GM20000 (cell line): Measurements from ENCODE around the gene CYP2R1.

Experiments
- DNase-seq: peaks from one replicate; pipeline ENCODE4 v3.0.0; 2012; ENCODE audit warnings: low spot score
- CTCF ChIP-seq: IDR thresholded peaks from 2 replicates; pipeline ENCODE4 v1.5.1; 2012; ENCODE audit warnings: mild to moderate bottlenecking, control low read depth; ENCODE audit errors: extremely low read depth, missing control alignments

The CYP2R1 gene

GRCh38 chr11:14916403-14916802 is 24.4 kb upstream of the CYP2R1 start:
- DNase-seq = no peak
- no peak for TF ChIP-seq CTCF

- TF ChIP-seq CTCF = no peak
- no peak for DNase-seq
Measured at GRCh38 chr11:14914536-14914935, 22.5 kb upstream of the CYP2R1 start.

- peak; percentile 44 for TF ChIP-seq CTCF
- peak; percentile 58 for DNase-seq
Measured at GRCh38 chr11:14908214-14908880, 16.3 kb upstream of the CYP2R1 start.

DNA sequence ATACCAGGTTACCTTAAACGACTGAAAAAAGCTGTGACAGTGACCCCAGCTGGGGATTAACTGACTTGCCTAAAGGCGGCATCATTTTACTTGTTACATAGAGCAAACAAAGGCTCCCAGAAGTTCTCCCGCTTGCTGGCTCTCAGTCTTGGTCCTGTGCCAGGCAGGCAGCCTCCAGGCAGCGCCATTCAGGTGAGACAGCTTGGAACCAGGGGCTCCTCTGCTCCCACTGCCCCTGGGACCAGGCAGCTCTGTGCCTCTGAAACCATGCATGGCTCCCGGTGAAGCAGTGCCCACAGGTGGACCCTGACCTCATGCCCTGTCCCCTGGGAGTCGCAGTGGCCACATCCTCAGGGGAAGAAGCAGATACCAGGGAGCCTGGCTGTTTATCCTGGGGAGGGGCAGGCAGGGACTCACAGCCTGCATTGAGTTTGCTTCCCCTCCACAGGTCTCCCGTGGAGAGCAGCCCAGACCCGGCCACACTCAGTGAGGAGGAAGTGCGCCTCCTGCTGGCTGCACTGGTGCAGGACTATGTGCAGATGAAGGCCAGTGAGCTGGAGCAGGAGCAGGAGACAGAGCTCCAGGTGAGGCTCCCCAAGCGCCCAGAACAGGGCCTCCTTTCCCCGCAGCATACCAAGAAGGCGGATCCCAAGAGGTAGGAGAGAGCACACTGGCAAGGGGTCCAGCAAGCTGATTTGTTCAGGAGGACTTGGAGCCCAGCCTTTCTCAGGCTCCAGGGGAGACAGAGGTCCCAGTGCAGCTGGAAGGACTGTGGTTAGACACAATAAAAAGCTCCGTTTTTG is 15.6 kb upstream of the CYP2R1 start:
- peak; percentile 39 for DNase-seq
- peak; percentile 81 for TF ChIP-seq CTCF

GRCh38 chr11:14906993-14907392 is 15.0 kb upstream of the CYP2R1 start:
- no peak for DNase-seq
- no peak for TF ChIP-seq CTCF

DNA sequence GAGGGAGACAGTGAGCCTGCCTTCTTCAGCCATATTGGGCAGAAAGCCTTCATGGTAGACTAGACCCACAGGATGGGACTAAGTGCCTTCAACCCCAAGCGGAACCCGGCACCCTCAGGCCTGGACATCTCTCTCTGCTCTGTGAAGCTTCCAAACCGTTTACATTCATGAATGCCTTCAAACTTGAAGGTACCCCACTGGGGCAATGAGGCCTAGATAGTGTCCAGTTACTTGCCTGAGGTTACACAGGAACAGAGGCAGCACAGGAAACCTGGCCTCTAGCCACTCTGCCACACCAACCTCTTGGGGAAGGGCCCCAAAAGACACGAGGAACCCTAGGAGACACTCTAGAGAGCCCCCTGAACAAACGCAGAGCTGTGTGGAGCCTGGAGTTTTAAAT is 14.5 kb upstream of the CYP2R1 start:
- peak; percentile 16 for DNase-seq
- TF ChIP-seq CTCF = no peak
